Measurements from ENCODE around the gene TSC2.
A peak's percentile ranks its signal among the peaks of the same experiment; 100 is the strongest.

TSC2 gene

DNA sequence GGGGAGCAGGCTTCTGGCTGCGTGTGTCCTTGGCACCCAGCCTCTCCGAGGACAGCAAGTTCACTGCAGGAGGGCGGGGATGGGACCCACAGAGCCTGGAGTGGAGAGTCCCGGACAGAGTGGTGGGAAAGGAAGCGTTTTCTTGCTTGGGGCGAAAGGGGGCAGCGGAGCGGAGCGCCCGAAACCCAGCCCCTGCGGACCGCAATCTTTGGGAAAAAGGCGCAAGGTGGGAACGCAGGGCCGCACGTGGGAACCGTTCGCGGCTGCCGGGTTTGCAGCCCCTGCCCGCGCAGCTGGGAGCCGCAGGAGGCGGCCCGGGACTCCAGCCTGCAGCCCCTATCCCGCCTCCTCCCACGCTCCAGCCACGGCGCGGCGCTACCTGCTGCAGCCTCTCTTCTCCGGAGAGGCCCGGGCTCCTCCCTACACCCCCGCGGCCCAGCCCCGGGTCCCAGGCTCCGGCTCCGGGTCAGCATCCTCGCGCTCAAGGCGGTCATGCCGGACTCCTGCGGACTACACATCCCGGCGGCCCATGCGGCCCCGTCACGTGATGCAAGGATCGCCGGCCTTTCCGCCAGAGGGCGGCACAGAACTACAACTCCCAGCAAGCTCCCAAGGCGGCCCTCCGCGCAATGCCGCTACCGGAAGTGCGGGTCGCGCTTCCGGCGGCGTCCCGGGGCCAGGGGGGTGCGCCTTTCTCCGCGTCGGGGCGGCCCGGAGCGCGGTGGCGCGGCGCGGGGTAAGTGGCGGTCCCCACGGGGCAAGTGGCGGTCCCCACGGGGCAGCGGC lies at the start of gene TSC2, which contains the start of gene NTHL1:
TSS of gene TSC2 (plus strand) at position 656 of the 786 bp plus-strand sequence. CDS start 631 bp downstream, outside the sequence.
TSS of gene NTHL1 (minus strand) at position 505 of the 786 bp plus-strand sequence. CDS start at position 494, 11 bp downstream.
- peak; percentile 81 to 86 (median 83) for DNase-seq

- DNase-seq, result no peak
These were observed 49.4 kb upstream of the TSC2 start for GRCh38 chr16:1998360-1998835.

- DNase-seq, result no peak
These were observed 48.7 kb upstream of the TSC2 start for GRCh38 chr16:1998852-1999801.

- no peak for DNase-seq
These were observed 47.8 kb upstream of the TSC2 start for GRCh38 chr16:1999866-2000514.

GRCh38 chr16:2001035-2001434 lies 46.8 kb upstream of the TSC2 start:
- no peak for DNase-seq

- no peak for DNase-seq
These were observed 46.1 kb upstream of the TSC2 start for GRCh38 chr16:2001456-2002355.

- no peak for DNase-seq
These were observed 45.2 kb upstream of the TSC2 start for GRCh38 chr16:2002406-2003230.

DNA sequence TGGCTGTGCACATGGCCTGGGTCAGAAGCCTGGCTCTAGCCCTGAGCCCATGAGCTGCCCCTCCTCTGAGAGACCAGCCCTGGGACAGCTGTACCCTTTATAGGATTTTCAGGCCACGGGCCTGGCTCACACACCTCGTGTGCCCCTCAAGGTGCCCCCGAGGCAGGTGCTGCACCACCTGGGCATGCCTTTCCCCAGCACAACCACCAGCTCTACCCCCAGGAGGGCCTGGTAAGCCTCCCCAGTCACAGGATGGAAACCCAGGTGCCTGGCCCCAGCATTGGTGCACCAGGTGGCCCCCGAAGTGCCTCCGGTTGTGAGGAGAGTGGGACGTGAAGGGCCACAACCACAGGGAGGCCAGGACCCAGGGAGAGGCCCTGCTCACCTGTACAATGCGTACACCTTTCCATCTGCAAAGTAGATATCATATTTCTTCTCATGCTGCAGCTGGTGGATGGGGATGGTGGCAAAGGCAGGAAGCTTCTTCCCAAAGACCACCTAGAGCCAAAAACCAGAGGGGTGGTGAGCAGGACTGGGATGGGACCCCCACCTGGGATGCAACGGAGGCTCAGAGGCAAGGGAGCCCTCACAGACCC lies 44.5 kb upstream of the TSC2 start:
- DNase-seq, result no peak

- DNase-seq, result peak; percentile 59 to 87 (median 74)
These were observed 43.8 kb upstream of the TSC2 start for GRCh38 chr16:2003827-2004641.

- DNase-seq, result no peak
These were observed 42.8 kb upstream of the TSC2 start for GRCh38 chr16:2004795-2005517.

- no peak for DNase-seq
These were observed 42.1 kb upstream of the TSC2 start for GRCh38 chr16:2005646-2006045.

DNA sequence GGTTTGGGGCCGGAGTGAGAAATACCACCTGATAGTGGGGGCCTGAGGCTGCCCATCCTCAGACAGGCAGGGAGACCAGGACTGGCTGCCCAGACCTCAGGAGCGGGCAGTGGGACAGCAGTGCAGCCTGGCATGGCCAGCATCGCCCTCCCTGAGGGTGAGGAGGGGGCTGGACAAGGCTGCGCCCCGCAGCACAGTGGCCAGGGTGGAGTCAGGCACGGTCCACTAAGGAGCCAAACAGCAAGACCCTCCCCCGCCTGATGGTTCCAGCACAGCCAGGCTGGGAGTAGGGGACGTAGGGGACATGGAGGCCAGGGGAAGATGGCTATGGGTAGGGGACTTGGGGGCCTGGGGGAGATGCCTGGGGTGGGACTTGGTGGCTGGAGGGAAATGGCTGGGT lies 41.5 kb upstream of the TSC2 start:
- no peak for DNase-seq

DNA sequence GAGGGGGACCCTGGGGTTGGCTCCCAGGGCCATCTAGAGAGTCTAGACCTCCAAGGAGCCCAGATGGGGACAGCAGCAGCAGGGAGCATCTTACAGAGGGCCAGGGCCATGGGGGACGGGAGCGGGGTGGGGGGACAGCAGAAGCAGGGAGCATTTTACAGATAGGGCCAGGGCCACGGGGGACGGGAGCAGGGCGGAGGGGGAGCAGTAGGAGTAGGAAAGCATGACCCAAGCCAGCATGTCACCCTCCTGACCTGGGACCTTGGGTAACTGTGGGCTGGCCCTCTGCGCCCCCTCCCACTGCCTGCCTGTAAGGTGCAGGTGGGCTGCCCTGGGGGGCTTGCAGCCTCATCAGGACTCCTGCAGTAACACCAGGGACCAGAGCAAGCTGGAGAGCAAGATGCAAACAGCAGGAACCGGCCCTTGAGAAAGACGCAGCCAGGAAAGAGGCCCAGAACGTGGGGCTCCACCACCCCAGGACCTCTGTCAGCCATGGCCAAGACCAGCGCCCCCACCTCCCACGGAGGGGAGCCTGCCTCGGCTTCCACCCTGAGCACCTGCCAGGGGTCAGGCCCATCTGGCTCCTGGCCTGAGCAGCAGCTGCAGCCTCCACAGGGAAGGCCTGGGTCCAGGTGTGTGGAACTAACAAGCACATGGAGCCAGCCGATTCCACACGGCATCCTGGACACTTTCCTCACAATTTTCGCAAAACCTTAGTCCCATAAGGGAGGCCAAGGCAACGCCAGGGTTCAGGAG lies 40.5 kb upstream of the TSC2 start:
- DNase-seq, result no peak

DNA sequence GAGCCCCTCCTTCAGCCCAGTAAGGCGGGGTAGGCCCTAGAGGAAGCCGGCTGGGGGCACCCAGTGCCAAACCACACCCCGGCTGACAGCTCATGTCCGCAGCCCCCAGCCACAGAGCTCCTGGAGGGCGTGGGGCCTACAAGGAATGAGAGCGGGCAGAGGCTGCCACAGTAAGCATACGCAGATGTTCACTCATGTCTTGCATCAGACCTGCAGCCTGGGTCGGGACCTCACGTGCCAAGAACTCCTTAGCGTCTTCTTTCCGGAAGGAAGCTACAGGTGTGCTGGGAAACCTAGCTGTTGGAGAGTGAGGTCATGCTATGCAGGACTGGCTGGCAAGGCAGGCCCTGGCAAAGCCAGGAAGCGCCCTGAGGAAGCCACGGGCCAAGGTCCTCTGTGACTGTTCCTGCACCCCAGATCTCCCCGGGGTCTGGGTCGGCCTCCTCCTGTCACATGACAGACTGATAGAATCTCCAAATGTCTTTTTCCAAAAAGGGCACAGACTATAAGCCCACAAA lies 39.7 kb upstream of the TSC2 start:
- DNase-seq, result no peak

- DNase-seq, result no peak
These were observed 39.1 kb upstream of the TSC2 start for GRCh38 chr16:2008631-2009163.

GRCh38 chr16:2009164-2009711 lies 38.5 kb upstream of the TSC2 start:
- no peak for DNase-seq

Data from activated naive CD4-positive, alpha-beta T cell (primary cell).